Activated CD8-positive, alpha-beta T cell treated with anti-CD3 and anti-CD28 coated beads, Interleukin-2, amount 10 ng/mL, durations not matched to agents 7 days and 5 days (primary cell): ENCODE data around the gene MRPS18B. TPM values are rescaled to one million over a fixed set of nuclear protein-coding genes. Genes with fewer than 3 reads are reported as not detected.

Experiments used
- ATAC-seq: fragments of 150-1000 bp; cut with Tn5 transposase; one replicate; pipeline ENCODE4 v1.10.0; 2021; ENCODE audit warnings: moderate library complexity
- CTCF ChIA-PET: fragments of 350-600 bp; sonication (Branson Sonifier 250); formaldehyde crosslinking; loops from one replicate; lab custom pipeline; 2021; ENCODE audit warnings: antibody characterized with exemption; lab: Charles Lee
- POLR2A ChIA-PET: fragments of 350-600 bp; sonication (Branson Sonifier 250); formaldehyde crosslinking; loops from one replicate; lab custom pipeline; 2021; ENCODE audit warnings: antibody characterized with exemption; lab: Charles Lee
- DNase-seq: peaks from one replicate; pipeline ENCODE4 v3.0.0-alpha.2; 2020
- H3K27ac Mint-ChIP-seq: one replicate; pipeline ENCODE4 v1.8.0; 2021; ENCODE audit warnings: mild to moderate bottlenecking, mixed read lengths
- H3K27me3 Mint-ChIP-seq: one replicate; pipeline ENCODE4 v1.8.0; 2021; ENCODE audit warnings: low read depth, mixed read lengths
- H3K36me3 Mint-ChIP-seq: one replicate; pipeline ENCODE4 v1.8.0; 2021; ENCODE audit warnings: low read depth, mixed read lengths
- H3K4me1 Mint-ChIP-seq: one replicate; pipeline ENCODE4 v1.8.0; 2021; ENCODE audit warnings: low read depth, mixed read lengths
- H3K4me3 Mint-ChIP-seq: one replicate; pipeline ENCODE4 v1.8.0; 2021; ENCODE audit warnings: mild to moderate bottlenecking, mixed read lengths
- H3K9me3 Mint-ChIP-seq: one replicate; pipeline ENCODE4 v1.8.0; 2022; ENCODE audit warnings: mixed read lengths; ENCODE audit not compliant: insufficient read depth
- total RNA-seq, 2 experiments: library from RNA; stranded (reverse); gene quantifications; one replicate each; pipeline ENCODE4 v1.2.3, GENCODE V29; 2021

The MRPS18B gene
- total RNA-seq, 2 experiments from 2014 or later, result 43.2 to 43.6 TPM

DNA sequence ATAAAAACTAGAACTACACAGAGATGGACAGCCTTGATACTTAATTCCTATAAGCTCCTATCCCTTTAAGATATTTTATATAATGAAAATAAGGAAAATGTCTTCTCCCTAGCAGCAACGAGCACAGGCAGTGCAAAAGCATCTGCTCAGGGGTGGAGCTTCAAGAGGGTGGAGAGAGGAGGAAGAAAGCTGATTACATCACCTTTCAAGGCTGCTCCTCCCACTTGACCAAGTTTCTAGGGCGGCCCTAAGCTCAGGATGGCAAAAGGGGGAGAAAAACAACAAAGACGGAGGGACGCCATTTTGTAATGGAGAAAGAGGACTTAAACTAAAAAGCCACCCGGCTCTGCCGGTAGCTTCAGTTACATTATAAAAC, 2.8 kb upstream of the MRPS18B start:
- Mint-ChIP-seq H3K36me3 (peaks cover 80% of the 10 kb centered on the region), H3K4me3 (peak overlapping the region; percentile 93), H3K27ac (peak overlapping the region; percentile 98), H3K9me3 (no peaks in the 10 kb centered on the region), H3K4me1 (peaks cover 57% of the 10 kb centered on the region), H3K27me3 (peaks cover 2% of the 10 kb centered on the region)
- POLR2A ChIA-PET, result interaction anchor here (0.6 to 4.7 kb wide), 28 partner anchors 9 to 927 kb away, joined by 3 to 60 read pairs (median 10); partner anchors contain the start of genes ABCF1, C6orf136, DDX39B and DHX16
- CTCF ChIA-PET, result interaction anchor here (0.7 to 3.5 kb wide), 19 partner anchors 11 to 132 kb away, joined by 3 to 26 read pairs (median 4); partner anchors contain the start of genes ABCF1, ATAT1 and DHX16
- peak; percentile 65 for ATAC-seq
- peak; percentile 96 for DNase-seq

DNA sequence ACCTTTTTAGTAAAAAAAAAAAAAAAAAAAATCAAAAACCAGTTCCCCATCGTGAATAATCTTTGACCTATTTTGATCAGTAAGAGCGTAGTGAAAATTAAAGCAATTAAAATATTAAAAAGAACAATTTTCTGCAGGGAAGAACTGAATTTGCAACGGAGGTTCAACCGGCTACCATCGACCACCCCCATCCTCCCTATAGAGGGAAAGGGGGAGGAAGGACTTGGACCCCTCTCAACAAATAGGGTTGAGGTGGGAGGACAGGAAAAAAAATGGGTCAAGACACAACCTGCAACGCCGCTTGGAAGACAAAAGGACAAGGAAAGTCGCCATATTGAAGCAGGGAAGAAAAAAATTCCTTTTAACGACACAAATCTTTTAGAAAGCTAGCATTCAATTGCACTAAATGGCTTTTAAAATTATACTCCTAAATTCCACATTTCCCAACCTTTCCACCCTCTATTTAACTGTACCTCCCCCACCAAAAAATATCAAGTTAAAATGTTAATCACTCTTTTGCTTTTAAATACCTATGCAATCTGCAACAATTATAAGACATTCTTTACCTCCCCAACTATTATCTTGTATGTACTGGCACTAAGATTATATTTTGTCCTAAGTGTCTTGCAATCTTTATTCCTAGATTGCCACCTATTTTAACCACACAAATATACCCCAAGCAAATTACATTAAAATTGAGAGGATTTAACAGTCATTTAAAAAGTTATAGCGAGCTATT, 2.3 kb upstream of the MRPS18B start:
- ChIA-PET CTCF (interaction anchor here (0.7 to 3.5 kb wide), 20 partner anchors 11 to 132 kb away, joined by 3 to 26 read pairs (median 4); partner anchors contain the start of genes ABCF1, ATAT1 and DHX16), POLR2A (interaction anchor here (0.6 to 4.7 kb wide), 36 partner anchors 9 to 926 kb away, joined by 3 to 60 read pairs (median 4); partner anchors contain the start of genes ABCF1, C6orf136, DDX39B and DHX16)
- Mint-ChIP-seq H3K27me3 (peaks cover 2% of the 10 kb centered on the region), H3K36me3 (peaks cover 75% of the 10 kb centered on the region), H3K27ac (peak overlapping the region; percentile 98), H3K4me1 (peaks cover 53% of the 10 kb centered on the region), H3K9me3 (no peaks in the 10 kb centered on the region), H3K4me3 (peak overlapping the region; percentile 93)
- peak; percentile 55 for DNase-seq
- peak; percentile 2 for ATAC-seq

DNA sequence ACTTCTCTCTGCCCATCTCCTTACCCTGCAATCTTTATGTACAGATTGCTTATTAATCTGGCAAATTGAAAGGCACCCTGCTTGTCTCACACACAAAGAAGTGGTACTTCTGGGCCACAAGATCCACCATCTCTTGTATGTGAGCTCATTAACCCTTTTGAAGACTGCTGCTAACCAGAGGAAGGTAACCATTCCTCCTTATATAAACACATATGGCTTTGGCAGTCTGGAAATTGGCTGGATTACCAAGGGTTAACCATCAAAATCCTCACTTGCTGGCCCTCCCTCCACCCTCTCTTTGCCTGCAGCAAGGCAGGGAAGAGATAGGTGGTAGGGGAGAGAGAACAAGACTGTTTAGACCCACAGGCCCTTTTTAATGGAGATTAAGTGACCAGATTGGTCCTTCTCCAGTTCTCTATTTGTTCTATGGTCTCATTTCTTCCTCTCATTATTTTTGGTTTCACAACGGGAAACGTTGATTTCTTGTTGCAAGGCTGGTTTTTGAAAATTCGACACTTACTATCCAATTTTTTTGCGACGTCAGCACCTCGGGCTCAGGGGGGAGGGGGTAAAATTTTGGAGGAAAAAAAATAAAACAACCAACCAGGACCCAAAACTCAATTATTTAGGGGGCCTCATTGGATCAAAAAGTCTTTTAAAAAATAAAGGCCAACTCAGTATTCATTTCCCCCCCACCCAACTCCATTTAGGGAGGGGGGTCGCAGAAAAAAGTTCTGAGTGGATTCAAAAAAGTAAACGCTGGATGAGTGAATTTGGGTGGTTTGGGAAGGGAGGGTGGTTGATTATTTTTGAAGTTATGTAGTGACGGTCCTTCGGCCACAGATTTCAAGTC, 1.5 kb upstream of the MRPS18B start:
- DNase-seq (peak; percentile 42), ATAC-seq (no peak)
- H3K4me3 Mint-ChIP-seq, result peak overlapping the region; percentile 93
- no peaks in the 10 kb centered on the region for H3K9me3 Mint-ChIP-seq
- H3K4me1 Mint-ChIP-seq, result peaks cover 46% of the 10 kb centered on the region
- ChIA-PET CTCF (interaction anchor here (0.9 to 2.7 kb wide), 9 partner anchors 19 to 133 kb away, joined by 4 to 24 read pairs (median 8); partner anchors contain the start of genes ABCF1 and DHX16), POLR2A (interaction anchor here (0.6 to 4.7 kb wide), 32 partner anchors 9 to 550 kb away, joined by 3 to 60 read pairs (median 6); partner anchors contain the start of genes ABCF1, C6orf136, DHX16 and FLOT1)
- peak overlapping the region; percentile 98 for H3K27ac Mint-ChIP-seq
- H3K27me3 Mint-ChIP-seq, result peaks cover 2% of the 10 kb centered on the region
- H3K36me3 Mint-ChIP-seq, result peaks cover 73% of the 10 kb centered on the region

DNA sequence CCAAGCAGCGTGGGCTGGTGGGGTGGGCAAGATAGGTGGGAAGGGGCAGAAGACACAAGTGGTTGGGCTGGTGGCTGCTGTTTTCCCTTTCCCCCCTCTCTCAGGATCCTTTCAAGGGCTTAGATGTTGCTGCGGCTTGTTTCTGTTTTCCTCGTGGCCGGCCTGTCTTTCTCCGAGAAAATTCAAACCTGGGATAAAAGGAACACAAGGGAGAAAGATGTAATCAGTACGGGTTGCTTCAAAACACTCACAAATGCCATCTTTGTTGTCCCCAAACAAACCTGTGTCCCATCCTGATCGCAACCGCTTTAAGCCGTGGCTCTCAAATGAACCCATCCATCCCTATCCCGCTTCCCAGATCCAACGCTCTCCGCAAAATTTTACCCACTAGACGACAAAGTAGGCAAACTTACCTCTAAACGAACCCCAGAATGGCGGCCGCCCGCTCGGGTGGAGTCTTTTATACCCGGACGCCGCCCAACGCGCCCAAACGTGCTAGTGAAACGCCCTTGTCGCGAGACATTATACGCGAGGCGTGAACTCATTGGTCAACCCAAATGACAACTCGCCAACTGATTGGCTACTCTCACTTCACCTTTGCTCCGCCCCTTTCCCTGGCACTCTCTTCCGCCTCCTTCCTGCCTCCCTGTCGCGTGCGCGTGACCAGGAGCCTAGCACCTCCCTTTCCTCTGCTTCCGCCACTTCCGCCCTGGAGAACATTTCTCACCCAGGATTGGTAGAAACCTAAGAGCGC, 652 bp upstream of the MRPS18B start, which contains the start of gene PPP1R10:
TSS of gene PPP1R10 (minus strand) at position 433 of the 754 bp plus-strand sequence. CDS start 7,299 bp downstream, outside the sequence.
- Mint-ChIP-seq H3K4me1 (peaks cover 38% of the 10 kb centered on the region), H3K9me3 (no peaks in the 10 kb centered on the region), H3K27ac (peak within 1 kb of the TSS; percentile 98), H3K36me3 (peaks cover 70% of the 10 kb centered on the region), H3K4me3 (peak within 1 kb of the TSS; percentile 93), H3K27me3 (peaks cover 2% of the 10 kb centered on the region)
- ATAC-seq (peak; percentile 78), DNase-seq (peak; percentile 100)
- CTCF ChIA-PET, result interaction anchor here (1.1 to 3.2 kb wide), 9 partner anchors 10 to 114 kb away, joined by 3 to 14 read pairs (median 6); partner anchors contain the start of genes ABCF1, ATAT1 and DHX16
- POLR2A ChIA-PET, result interaction anchor here (0.5 to 2.2 kb wide), 25 partner anchors 9 to 968 kb away, joined by 3 to 25 read pairs (median 4); partner anchors contain the start of genes ABCF1, ATAT1, C6orf136 and DHX16

DNA sequence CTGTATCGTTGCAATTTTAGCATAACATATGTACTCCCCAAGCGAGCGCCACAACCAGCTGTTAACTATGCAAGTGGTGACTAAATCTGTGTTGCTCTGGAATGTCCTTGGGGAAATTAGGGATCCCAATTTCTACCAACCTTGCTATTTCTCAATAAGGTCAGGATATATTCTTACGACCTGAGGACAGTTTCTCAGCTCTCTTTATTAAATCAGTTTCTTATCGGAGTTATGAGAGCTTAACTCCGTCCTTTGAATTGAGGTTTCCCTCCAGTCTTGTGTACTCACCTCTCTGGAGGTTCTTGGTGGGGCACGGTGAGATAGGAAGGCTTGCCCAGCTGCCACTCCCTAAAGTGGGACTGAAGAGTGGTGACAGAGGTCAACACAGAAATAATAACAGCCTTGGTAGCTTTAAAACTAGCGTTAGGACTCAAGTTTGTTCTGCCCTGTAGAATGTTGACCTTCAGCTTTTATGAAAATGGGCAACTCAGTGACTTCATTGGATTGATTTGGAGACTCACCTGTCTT, 694 bp downstream of the MRPS18B start:
- Mint-ChIP-seq H3K9me3 (no peaks in the 10 kb centered on the region), H3K27me3 (peaks cover 2% of the 10 kb centered on the region), H3K36me3 (peaks cover 67% of the 10 kb centered on the region), H3K4me1 (peaks cover 26% of the 10 kb centered on the region), H3K4me3 (peak overlapping the region; percentile 93), H3K27ac (peak overlapping the region; percentile 98)
- ChIA-PET CTCF (interaction anchor here (0.6 to 3.2 kb wide), 21 partner anchors 8 to 266 kb away, joined by 3 to 14 read pairs (median 4); partner anchors contain the start of genes ABCF1, ATAT1 and DHX16), POLR2A (interaction anchor here (0.7 to 2.2 kb wide), 24 partner anchors 8 to 405 kb away, joined by 3 to 25 read pairs (median 4); partner anchors contain the start of genes ABCF1, ATAT1, C6orf136 and DHX16)
- DNase-seq (no peak), ATAC-seq (no peak)

DNA sequence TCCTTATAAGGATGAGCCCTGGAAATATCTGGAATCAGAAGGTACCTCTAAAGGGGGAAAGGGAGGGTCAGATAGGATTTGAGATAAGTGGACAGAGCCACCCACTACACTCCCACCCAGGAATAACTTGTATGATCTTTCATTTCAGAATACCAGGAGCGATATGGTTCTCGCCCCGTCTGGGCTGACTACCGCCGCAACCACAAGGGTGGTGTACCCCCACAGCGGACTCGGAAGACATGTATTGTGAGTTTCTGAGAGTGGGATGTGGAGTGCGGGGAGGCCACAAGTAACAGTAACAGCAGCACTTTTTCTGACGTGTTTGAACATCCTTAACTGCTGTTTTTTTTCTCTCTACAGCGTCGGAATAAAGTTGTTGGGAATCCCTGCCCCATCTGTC, 1.9 kb downstream of the MRPS18B start:
- Mint-ChIP-seq H3K27ac (peak overlapping the region; percentile 98), H3K36me3 (peaks cover 60% of the 10 kb centered on the region), H3K9me3 (no peaks in the 10 kb centered on the region), H3K4me1 (peaks cover 15% of the 10 kb centered on the region), H3K27me3 (peaks cover 2% of the 10 kb centered on the region), H3K4me3 (peak overlapping the region; percentile 93)
- no peak for DNase-seq
- ChIA-PET CTCF (interaction anchor here (2.8 to 3.2 kb wide), 2 partner anchors 78 to 111 kb away, joined by 12 to 14 read pairs; no protein-coding TSS in a partner anchor), POLR2A (no interaction called here)
- no peak for ATAC-seq

DNA sequence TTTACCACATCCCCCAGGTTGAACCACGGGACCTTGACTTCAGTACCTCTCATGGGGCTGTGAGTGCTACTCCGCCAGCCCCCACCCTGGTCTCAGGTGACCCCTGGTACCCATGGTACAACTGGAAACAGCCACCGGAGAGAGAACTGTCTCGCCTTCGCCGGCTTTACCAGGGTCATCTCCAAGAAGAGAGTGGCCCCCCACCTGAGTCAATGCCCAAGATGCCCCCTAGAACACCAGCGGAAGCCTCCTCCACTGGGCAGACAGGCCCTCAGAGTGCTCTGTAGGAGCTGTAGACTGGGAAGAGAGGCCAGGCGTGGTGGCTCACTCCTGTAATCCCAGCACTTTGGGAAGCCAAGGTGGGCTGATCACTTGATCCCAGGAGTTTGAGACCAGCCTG, 7.9 kb downstream of the MRPS18B start:
- peaks cover 53% of the 10 kb centered on the region for H3K36me3 Mint-ChIP-seq
- no peaks in the 10 kb centered on the region for H3K27me3 Mint-ChIP-seq
- ChIA-PET POLR2A (interaction anchor here (0.7 to 1.9 kb wide), 4 partner anchors 8 to 97 kb away, joined by 3 to 11 read pairs (median 3); partner anchors contain the start of genes MRPS18B and PPP1R10), CTCF (interaction anchor here (0.7 to 1.6 kb wide), 5 partner anchors 11 to 143 kb away, joined by 3 to 7 read pairs (median 4); no protein-coding TSS in a partner anchor)
- H3K4me1 Mint-ChIP-seq, result peaks cover 27% of the 10 kb centered on the region
- H3K4me3 Mint-ChIP-seq, result no peak overlapping the region
- H3K9me3 Mint-ChIP-seq, result no peaks in the 10 kb centered on the region
- H3K27ac Mint-ChIP-seq, result peak overlapping the region; percentile 98
- DNase-seq, result no peak
- no peak for ATAC-seq

DNA sequence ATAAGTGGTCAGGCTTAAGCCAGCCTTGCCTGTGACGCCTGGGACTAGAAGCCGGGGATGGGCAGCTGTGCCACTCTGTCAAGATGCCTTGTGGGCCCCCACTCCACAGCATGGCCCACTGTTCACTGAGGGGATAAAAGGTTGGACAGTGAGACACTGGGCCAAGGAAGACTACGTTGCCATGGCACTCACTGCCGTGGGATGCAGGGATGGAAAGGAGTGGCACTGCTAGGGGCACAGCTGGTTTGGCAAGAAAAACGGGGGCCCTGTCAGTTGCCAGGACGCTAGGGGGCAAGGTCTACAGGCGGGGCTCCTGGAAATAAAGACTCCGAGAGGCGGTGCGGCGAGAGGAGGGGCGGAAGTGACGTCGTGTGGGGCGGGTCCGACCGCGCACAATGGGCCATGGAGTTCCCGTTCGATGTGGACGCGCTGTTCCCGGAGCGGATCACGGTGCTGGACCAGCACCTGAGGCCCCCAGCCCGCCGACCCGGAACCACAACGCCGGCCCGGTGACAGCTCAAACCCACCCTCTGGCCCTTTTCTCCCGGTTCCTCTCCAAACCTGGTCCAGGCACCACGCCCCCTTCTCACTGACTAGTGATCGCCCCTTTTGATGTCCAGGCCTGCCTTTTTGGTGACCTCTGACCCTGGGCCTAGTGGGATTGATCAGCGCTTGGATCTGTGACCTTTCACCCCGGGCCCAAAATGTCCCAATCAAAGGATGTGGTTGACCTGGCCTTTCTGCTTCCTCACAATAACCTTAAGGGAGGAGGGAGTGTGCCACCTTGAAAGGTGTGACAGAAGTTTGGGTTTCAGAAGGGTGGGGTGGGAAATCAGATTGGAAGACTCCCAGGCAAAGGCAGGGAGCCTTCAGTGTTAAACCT, 9.1 kb downstream of the MRPS18B start, which contains the start of gene ATAT1:
TSS of gene ATAT1 (plus strand) at position 391 of the 883 bp plus-strand sequence.
- H3K36me3 Mint-ChIP-seq, result peaks cover 51% of the 10 kb centered on the region
- no peaks in the 10 kb centered on the region for H3K27me3 Mint-ChIP-seq
- peak within 1 kb of the TSS; percentile 92 for H3K4me3 Mint-ChIP-seq
- no peaks in the 10 kb centered on the region for H3K9me3 Mint-ChIP-seq
- ATAC-seq (peak; percentile 98), DNase-seq (peak; percentile 93)
- H3K4me1 Mint-ChIP-seq, result peaks cover 27% of the 10 kb centered on the region
- ChIA-PET CTCF (interaction anchor here (0.7 to 1.6 kb wide), 9 partner anchors 9 to 145 kb away, joined by 3 to 7 read pairs (median 4); partner anchors contain the start of genes DHX16, MRPS18B and PPP1R10), POLR2A (interaction anchor here (0.6 to 1.9 kb wide), 6 partner anchors 9 to 135 kb away, joined by 3 to 11 read pairs (median 3); partner anchors contain the start of genes MRPS18B and PPP1R10)
- peak within 1 kb of the TSS; percentile 98 for H3K27ac Mint-ChIP-seq

DNA sequence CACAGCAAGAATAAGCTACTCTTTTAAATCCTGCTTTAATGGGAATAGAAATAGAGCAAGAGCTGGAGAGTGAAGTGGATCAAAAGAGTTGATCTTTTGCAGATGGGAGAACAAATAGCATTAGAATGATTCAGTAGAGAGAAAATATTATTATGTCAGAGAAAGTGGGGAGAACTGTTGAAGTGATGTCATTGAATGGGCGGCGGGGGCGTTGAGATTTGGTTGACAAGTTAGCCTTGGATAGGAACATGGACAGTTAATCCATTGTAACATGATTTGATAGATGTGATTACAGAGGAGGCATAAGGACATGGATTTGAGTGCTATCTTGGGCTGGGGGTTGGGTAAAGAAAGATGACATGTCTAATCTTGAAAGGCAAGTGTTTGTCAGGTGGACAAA, 18.2 kb downstream of the MRPS18B start:
- peaks cover 8% of the 10 kb centered on the region for H3K4me1 Mint-ChIP-seq
- CTCF ChIA-PET, result no interaction called here
- POLR2A ChIA-PET, result interaction anchor here (1.2 kb wide), 1 partner anchor 21 kb away, joined by 4 read pairs; no protein-coding TSS in a partner anchor
- no peak overlapping the region for H3K27ac Mint-ChIP-seq
- peaks cover 23% of the 10 kb centered on the region for H3K36me3 Mint-ChIP-seq
- ATAC-seq (no peak), DNase-seq (no peak)
- no peaks in the 10 kb centered on the region for H3K9me3 Mint-ChIP-seq
- no peak overlapping the region for H3K4me3 Mint-ChIP-seq
- H3K27me3 Mint-ChIP-seq, result no peaks in the 10 kb centered on the region
